ENCODE measurements around the gene DGKQ. TPM values are rescaled to one million over a fixed set of nuclear protein-coding genes. Genes with fewer than 3 reads are reported as not detected.

The DGKQ gene
- total RNA-seq, 4 donors from 2014 or later = 4.8 to 10.2 (median 8.1) TPM

- DNase-seq (ENCODE audit: low spot score) = no peak
- no peak for ATAC-seq (ENCODE audit: low FRiP score)
Observed at GRCh38 chr4:965048-965765, 8.2 kb downstream of the DGKQ start.

GRCh38 chr4:964346-965025 lies 8.9 kb downstream of the DGKQ start:
- TF ChIP-seq CTCF (IDR thresholded peaks at IDR 0.05) = no peak
- DNase-seq (ENCODE audit: low spot score) = no peak

More at GRCh38 chr4:965048-965765, 8.2 kb downstream of the DGKQ start:
- no peak for TF ChIP-seq CTCF (IDR thresholded peaks at IDR 0.05)

GRCh38 chr4:963276-964225 lies 9.8 kb downstream of the DGKQ start:
- no peak for TF ChIP-seq CTCF (IDR thresholded peaks at IDR 0.05)
- no peak for DNase-seq (ENCODE audit: low spot score)
- no peak for ATAC-seq (ENCODE audit: low FRiP score)

More at GRCh38 chr4:964346-965025, 8.9 kb downstream of the DGKQ start:
- no peak for ATAC-seq (ENCODE audit: low FRiP score)

GRCh38 chr4:962231-963208 lies 10.8 kb downstream of the DGKQ start:
- DNase-seq (ENCODE audit: low spot score) = no peak
- no peak for ATAC-seq (ENCODE audit: low FRiP score)
- TF ChIP-seq CTCF (IDR thresholded peaks at IDR 0.05) = no peak

GRCh38 chr4:961351-962230 lies 11.8 kb downstream of the DGKQ start:
- no peak for DNase-seq (ENCODE audit: low spot score)
- TF ChIP-seq CTCF (IDR thresholded peaks at IDR 0.05) = no peak
- no peak for ATAC-seq (ENCODE audit: low FRiP score)

Measured in omental fat pad (tissue), 4 donors.